Glomerular visceral epithelial cell (primary cell): ENCODE measurements around the gene BORCS8.
"Not testable (repeated sequence)": the region's sequence is repeated elsewhere in the genome, so short reads cannot be mapped to it uniquely, and the experiment has no call there.

Experiments
- DNase-seq: peaks from one replicate; pipeline ENCODE4 v3.0.0-alpha.2; 2016; ENCODE audit errors: extremely low spot score

The BORCS8 gene

GRCh38 chr19:19192078-19192882, at the start of gene BORCS8, which contains the start of gene RFXANK:
TSS of gene BORCS8 (minus strand) at chr19:19192152. CDS start at chr19:19192117, 35 bp downstream.
TSS of gene RFXANK (plus strand) at chr19:19192258. CDS start at chr19:19193947, 1,689 bp downstream.
- DNase-seq = peak; percentile 100

DNA sequence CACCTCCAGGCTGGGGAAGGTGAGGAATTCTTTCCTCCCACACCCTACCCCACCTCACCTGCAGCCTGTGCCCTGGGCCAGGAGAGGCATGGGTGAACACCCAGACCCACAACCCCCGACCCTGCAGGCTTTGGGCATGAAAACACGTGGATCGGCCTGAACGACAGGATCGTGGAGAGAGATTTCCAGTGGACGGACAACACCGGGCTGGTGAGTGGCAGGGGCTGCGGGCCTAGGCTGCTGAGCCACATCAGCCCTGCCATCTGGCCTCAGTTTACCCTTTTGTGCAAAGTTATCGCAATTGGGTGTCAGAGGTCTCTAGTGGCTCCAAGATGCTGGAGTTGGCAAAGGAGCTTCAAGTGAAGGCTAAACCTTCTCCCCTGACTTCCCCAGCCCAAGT, 48.5 kb upstream of the BORCS8 start:
- DNase-seq = no peak

GRCh38 chr19:19239675-19240074, 47.7 kb upstream of the BORCS8 start:
- DNase-seq = no peak

- DNase-seq = no peak
Observed at GRCh38 chr19:19238126-19238894, 46.4 kb upstream of the BORCS8 start.

GRCh38 chr19:19236173-19236572, 44.2 kb upstream of the BORCS8 start:
- no peak for DNase-seq

- DNase-seq = no peak
Observed at GRCh38 chr19:19234220-19234816, 42.4 kb upstream of the BORCS8 start.

GRCh38 chr19:19232261-19232721, 40.3 kb upstream of the BORCS8 start:
- no peak for DNase-seq

DNA sequence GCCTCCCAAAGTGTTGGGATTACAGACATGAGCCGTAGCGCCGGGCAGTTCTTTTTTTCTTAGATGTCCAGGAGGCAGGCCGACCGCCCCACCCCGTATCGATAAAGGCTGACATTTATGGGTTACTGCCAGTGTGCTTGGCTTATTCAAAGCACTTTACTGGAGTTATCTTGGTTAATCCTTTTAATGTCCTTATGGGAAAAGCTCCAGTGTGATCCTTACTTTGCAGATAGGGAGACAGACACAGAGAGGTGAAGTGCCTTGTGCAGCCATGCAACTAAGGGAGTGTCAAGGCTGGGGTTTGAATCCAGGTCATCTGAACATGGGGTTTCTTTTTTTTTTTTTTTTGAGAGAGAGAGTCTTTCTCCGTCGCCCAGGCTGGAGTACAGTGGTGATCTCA, 39.0 kb upstream of the BORCS8 start:
- DNase-seq = no peak

GRCh38 chr19:19229701-19230100, 37.7 kb upstream of the BORCS8 start:
- DNase-seq = no peak

- DNase-seq = no peak
Observed at GRCh38 chr19:19227217-19227616, 35.3 kb upstream of the BORCS8 start.

DNA sequence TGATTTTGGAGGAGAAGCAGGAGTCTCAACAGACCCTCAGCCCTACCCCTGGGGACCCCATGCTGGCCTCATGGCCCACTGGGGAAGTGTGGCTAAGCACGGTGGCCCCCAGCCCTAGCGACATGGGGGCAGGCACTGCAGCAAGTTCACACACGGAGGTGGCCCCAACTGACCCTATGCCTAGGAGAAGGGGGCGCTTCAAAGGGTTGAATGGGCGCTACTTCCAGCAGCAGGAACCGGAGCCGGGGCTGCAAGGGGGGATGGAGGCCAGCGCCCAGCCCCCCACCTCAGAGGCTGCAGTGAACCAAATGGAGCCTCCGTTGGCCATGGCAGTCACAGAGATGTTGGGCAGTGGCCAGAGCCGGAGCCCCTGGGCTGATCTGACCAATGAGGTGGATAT, 34.7 kb upstream of the BORCS8 start:
- no peak for DNase-seq

DNA sequence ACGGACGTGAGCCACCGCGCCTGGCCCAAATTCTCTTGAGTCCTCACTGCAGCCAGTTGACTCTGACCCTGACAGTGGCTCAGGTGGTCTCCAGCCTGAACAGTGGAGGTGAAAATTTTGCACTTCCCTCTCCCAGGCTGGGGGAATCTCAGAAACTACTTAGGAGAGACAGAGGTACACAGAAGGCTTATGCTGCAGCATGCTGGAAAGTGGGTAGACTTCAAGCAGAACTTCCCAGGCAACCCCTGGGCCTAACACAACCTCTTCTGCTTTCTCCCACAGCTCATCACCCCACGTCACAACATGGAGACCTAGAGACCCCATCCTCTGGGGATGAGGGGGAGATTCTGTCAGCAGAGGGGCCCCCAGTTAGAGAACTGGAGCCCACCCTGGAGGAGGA, 34.3 kb upstream of the BORCS8 start:
- DNase-seq = no peak

DNA sequence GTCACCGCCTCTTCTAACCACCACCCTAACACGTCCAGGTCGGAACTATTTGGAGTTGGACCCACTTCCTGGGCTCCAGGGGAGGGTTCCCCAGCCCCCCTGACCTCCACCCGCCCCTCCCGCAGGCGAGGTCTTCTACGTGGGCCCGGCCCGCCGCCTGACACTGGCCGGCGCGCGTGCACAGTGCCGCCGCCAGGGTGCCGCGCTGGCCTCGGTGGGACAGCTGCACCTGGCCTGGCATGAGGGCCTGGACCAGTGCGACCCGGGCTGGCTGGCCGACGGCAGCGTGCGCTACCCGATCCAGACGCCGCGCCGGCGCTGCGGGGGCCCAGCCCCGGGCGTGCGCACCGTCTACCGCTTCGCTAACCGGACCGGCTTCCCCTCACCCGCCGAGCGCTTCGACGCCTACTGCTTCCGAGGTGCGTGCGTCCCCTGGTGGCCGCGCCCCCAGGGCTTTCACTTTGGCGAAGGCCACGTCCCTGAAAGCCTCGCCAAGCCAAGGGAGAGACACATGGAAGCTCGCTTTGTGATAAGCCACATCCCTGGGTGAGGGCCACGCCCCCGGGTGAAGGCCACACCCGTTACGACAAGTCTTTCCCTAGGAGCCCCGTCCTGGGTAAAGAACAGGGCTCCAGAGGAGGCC, 33.0 kb upstream of the BORCS8 start:
- peak; percentile 62 for DNase-seq

GRCh38 chr19:19224150-19224851, 32.3 kb upstream of the BORCS8 start:
- no peak for DNase-seq

DNA sequence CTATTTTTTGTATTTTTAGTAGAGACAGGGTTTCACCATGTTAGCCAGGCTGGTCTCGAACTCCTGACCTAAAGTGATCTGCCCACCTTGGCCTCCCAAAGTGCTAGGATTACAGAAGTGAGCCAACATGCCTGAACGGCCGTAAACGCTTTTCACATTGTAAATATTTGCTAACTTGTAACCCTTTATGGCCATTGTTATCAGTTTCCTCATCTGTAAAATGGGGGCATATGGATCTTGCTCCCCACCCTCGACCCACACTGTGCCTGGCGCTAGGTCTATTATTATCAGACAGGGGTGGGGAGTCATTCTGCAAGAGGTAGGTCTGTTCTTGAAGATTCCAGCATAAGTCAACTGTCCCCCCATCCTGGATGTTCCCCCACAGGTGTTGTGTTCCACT, 31.7 kb upstream of the BORCS8 start:
- no peak for DNase-seq

DNA sequence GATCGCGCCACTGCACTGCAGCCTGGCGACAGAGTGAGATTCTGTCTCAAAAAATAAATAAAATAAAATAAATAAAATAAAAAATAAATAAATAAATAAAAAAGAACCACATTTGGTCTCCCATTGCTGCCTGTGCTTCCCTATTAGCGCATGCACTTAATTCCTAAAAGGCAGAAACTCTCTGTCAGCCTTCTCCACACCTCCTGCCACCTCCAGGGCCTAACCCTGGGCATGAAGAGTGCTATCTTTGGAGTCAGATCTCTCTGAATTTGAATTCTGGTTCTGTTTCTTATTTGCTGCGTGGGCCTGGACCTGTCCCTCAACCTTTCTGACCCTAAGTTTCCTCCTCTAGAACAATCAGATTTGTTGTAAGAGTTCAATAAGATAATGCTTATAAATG, 31.1 kb upstream of the BORCS8 start:
- DNase-seq = no peak

DNA sequence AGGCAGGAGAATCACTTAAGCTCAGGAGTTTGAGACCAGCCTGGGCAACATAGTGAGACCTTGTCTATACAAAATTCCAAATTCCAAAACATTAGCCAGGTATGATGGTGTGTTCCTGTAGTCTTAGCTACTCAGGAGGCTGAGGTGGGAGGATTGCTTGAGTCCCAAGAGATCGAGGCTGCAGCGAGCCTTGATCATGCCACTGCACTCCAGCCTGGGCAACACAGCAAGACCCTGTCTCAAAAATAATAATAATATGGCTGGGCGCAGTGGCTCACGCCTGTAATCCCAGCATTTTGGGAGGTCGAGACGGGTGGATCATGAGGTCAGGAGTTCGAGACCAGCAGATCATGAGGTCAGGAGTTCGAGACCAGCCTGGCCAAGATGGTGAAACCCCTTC, 29.0 kb upstream of the BORCS8 start:
- DNase-seq = not testable (repeated sequence)

- no peak for DNase-seq
Observed at GRCh38 chr19:19218911-19219310, 27.0 kb upstream of the BORCS8 start.

GRCh38 chr19:19217099-19217498, 25.1 kb upstream of the BORCS8 start:
- DNase-seq = peak; percentile 19

DNA sequence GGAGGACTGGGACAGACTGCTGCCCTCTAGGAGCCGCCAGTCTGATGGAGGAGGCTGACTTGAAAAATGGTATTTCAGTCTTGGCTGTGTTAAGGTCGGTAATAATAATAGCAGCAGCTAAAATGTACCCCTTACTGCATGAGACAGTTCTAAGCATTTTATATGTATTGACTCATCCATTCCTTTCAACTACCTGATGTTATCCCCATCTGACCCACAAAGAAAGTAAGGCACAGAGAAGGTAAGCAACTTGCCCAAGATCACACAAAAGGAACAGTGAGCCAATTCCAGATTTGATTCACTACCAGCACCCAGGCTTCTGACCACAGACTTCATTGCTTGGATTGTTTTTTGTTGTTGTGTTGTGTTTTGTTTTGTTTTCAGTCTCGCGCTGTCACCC, 23.8 kb upstream of the BORCS8 start:
- DNase-seq = no peak

DNA sequence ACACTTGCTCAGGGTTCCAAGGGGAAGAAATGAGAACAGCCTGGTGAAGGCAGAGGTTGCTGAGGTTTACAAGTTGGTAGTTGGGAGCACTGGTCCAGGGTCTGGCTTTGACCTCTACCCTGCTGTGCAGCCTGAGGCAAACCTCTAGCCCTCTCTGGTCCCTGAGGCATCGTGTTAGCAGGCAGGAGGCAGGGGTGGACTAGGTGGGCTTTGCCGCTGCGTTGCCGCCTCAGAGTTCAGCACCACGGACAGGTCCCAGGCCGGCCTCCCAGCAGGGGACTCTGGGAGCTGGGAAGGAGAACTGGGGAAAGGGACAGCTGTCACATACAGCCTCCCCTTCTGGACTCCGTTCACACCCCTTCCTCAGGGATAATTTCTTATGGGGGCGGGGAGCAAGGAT, 22.9 kb upstream of the BORCS8 start:
- DNase-seq = peak; percentile 33

DNA sequence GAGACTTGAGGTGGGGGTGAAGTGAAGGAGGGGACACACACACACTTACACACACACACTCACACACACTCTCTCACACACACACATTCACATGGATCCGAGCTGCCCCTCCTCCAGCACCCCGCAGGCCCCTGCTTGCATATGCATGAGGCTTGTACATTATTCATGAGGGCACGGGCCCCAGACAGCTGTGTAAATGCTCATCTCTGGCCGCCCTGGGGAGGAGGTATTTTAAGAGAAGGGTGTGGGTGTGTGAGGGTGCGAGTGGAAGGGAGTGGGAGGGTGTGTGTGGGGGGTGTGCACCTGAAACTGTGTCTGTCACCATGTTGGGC, 22.2 kb upstream of the BORCS8 start:
- no peak for DNase-seq
